ENCODE data around the gene GZMM.

DNA sequence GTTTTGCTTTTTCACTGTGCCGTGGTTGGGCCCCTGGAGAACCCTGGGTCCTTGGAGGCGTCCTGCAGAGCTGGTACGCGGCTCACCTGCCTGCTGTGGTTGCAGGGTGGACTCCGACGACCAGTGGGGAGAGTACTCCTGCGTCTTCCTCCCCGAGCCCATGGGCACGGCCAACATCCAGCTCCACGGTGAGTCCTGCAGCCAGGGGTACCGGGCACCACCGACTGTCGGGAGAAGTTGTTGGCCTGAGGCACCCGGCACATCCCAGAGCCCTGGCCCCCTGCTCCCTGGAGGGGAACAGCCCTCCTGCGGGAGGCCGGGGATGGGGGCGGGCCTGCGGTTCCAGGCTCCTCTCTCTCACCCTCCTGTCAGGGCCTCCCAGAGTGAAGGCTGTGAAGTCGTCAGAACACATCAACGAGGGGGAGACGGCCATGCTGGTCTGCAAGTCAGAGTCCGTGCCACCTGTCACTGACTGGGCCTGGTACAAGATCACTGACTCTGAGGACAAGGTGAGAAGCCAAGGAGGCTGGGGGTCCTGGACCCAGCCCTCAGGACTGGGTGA is 36.5 kb downstream of the GZMM start:
- TF ChIP-seq SMC3 (IDR thresholded peaks at IDR 0.05; ENCODE audit: low read depth, low read length): no peak
- no peak for TF ChIP-seq JUND (IDR thresholded peaks at IDR 0.05)
- TF ChIP-seq FOXM1 (IDR thresholded peaks at IDR 0.05; ENCODE audit: low read depth): no peak
- no peak for TF ChIP-seq CTCF (IDR thresholded peaks at IDR 0.05)
- no peak for TF ChIP-seq TAF1 (IDR thresholded peaks at IDR 0.05; ENCODE audit: borderline replicate concordance, low read depth, low read length)
- no peak for TF ChIP-seq RFX5 (IDR thresholded peaks at IDR 0.05; ENCODE audit: low read length)
- no peak for TF ChIP-seq NFIC (IDR thresholded peaks at IDR 0.05; ENCODE audit: borderline replicate concordance)
- TF ChIP-seq NRF1 (IDR thresholded peaks at IDR 0.05; ENCODE audit: low read depth, low read length): no peak
- TF ChIP-seq GABPA (IDR thresholded peaks at IDR 0.05; ENCODE audit: low read depth): no peak
